K562 (cell line): Measurements from ENCODE around the gene CORO6. TPM values are rescaled to one million over a fixed set of nuclear protein-coding genes. Genes with fewer than 3 reads are reported as not detected.

Experiments
- CTCF ChIP-seq, 3 experiments: IDR thresholded peaks in 2 of 3; conservative IDR thresholded peaks in 1 of 3; 2 replicates each; pipeline ENCODE4 v1.5.1; 2011 to 2012; ENCODE audit warnings: low read length in 3 of 3, mild to moderate bottlenecking in 3 of 3, control low read depth in 2 of 3, improper control_type of control experiment in 1 of 3, inconsistent platforms in 1 of 3, low read depth in 1 of 3, mixed read lengths in 1 of 3, moderate library complexity in 1 of 3; ENCODE audit not compliant: insufficient read depth in 2 of 3
- DEAF1 ChIP-seq: fragments of 450-650 bp; formaldehyde crosslinking; IDR thresholded peaks from 2 replicates; pipeline ENCODE4 v1.4.0; 2020; ENCODE audit warnings: mild to moderate bottlenecking, moderate library complexity
- EWSR1 ChIP-seq: fragments of 450-650 bp; IDR thresholded peaks from 2 replicates; pipeline ENCODE4 v1.6.1; 2018; ENCODE audit warnings: borderline replicate concordance, mild to moderate bottlenecking, low read depth, moderate library complexity; ENCODE audit not compliant: partially characterized antibody
- MTA3 ChIP-seq: fragments of 450-650 bp; formaldehyde crosslinking; IDR thresholded peaks from 2 replicates; pipeline ENCODE4 v1.6.1; 2017; ENCODE audit warnings: mild to moderate bottlenecking, borderline replicate concordance
- NUFIP1 ChIP-seq: fragments of 450-650 bp; IDR thresholded peaks from 2 replicates; pipeline ENCODE4 v1.6.1; 2018; ENCODE audit not compliant: partially characterized antibody
- PCBP1 ChIP-seq: fragments of 200-400 bp; formaldehyde crosslinking; IDR thresholded peaks from 2 replicates; pipeline ENCODE4 v1.6.1; 2018; ENCODE audit warnings: mild to moderate bottlenecking, low read depth, low read length; ENCODE audit not compliant: poor library complexity, severe bottlenecking
- POLR2G ChIP-seq: fragments of 200-400 bp; formaldehyde crosslinking; IDR thresholded peaks from 2 replicates; pipeline ENCODE4 v1.6.1; 2017; ENCODE audit warnings: low read depth, mild to moderate bottlenecking, antibody characterized with exemption, low read length, moderate library complexity
- SREBF2 ChIP-seq: sonication (generic); formaldehyde crosslinking; IDR thresholded peaks from 2 replicates; pipeline ENCODE4 v1.4.0; 2020; ENCODE audit warnings: mild to moderate bottlenecking, missing genetic modification reagents
- VEZF1 ChIP-seq: fragments of 200-800 bp; sonication (Bioruptor generic); IDR thresholded peaks from 2 replicates; pipeline ENCODE4 v1.6.1; 2017; ENCODE audit warnings: missing genetic modification characterization, missing compliant biosample characterization
- XRCC5 ChIP-seq: fragments of 200-400 bp; formaldehyde crosslinking; IDR thresholded peaks from 2 replicates; pipeline ENCODE4 v1.6.1; 2017; ENCODE audit warnings: low read depth, mild to moderate bottlenecking, low read length
- ZBTB17 ChIP-seq: fragments of 450-650 bp; formaldehyde crosslinking; IDR thresholded peaks from 2 replicates; pipeline ENCODE4 v1.4.0; 2020; ENCODE audit warnings: mild to moderate bottlenecking
- ZKSCAN3 ChIP-seq: fragments of 250-450 bp; sonication (Bioruptor Pico); IDR thresholded peaks from 2 replicates; pipeline ENCODE4 v1.4.0; 2020
- ZNF592 ChIP-seq: fragments of 450-650 bp; IDR thresholded peaks from 2 replicates; pipeline ENCODE4 v1.6.1; 2017; ENCODE audit warnings: antibody characterized with exemption, mild to moderate bottlenecking
- ZNF766 ChIP-seq: fragments of 200-800 bp; sonication (Bioruptor generic); conservative IDR thresholded peaks from 2 replicates; pipeline ENCODE4 v1.6.1; 2016; ENCODE audit warnings: missing genetic modification characterization, missing compliant biosample characterization
- polyA plus RNA-seq, 8 experiments: library from polyadenylated mRNA; depleted of rRNA in 4 of 8; stranded (reverse) in 5 of 8; unstranded in 3 of 8; fragments of >200 nt; fragmentation: Nextera tagmentation in 2 of 8; fragmentation: Illumina TruSeq in 1 of 8; extraction: Ambion mirVana in 2 of 8; extraction: Trizol in 1 of 8; gene quantifications; 2 replicates each; pipeline versions ENCODE4 v1.2.1 to v1.2.3, GENCODE V29; 2011 to 2014; ENCODE audit warnings: inconsistent platforms in 1 of 8, missing spikeins in 1 of 8
- total RNA-seq, 7 experiments: library from RNA; depleted of rRNA in 6 of 7; stranded (reverse); fragments of >200 nt in 6 of 7; fragmentation: Illumina TruSeq in 2 of 7; extraction: Trizol in 2 of 7; gene quantifications; 2 replicates each; pipeline versions ENCODE4 v1.2.1 to v1.2.3, GENCODE V29; 2011 to 2021; ENCODE audit warnings: low replicate concordance in 1 of 7

The CORO6 gene
- total and polyA plus RNA-seq, 9 of the 15 experiments (the other 6 are each of a cell fraction or from before 2014, with no cell fraction given), result 0.04 to 11.9 (median 2.4) TPM

GRCh38 chr17:29591737-29592608 is 30.7 kb downstream of the CORO6 start (continued):
- TF ChIP-seq ZNF592 (no peak), SREBF2 (CRISPR knock-in tag) (no peak), ZBTB17 (CRISPR knock-in tag) (0 out of 2 replicates have a peak, but pooled peaks have one; percentile 39), NUFIP1 (no peak), POLR2G (peak; percentile 6), VEZF1 (peak; percentile 90), CTCF (IDR thresholded peaks at IDR 0.05 in 2 of 3, conservative IDR thresholded peaks at IDR 0.05 in 1 of 3; ENCODE audit: insufficient read depth in 2 of 3, low read depth in 1 of 3, low read length in 3 of 3) (peak; percentile 93 to 98 (median 95)), EWSR1 (no peak), MTA3 (peak; percentile 43; the same call in 1 of the 2 replicates), ZKSCAN3 (CRISPR knock-in tag) (no peak), PCBP1 (no peak), ZNF766 (CRISPR knock-in tag) (no peak), DEAF1 (peak; percentile 74), XRCC5 (peak; percentile 94; the same call in 1 of the 2 replicates)
